GM21529 (cell line): ENCODE results near the gene ABCA13.
A peak's percentile ranks its signal among the peaks of the same experiment; 100 is the strongest.
"Not testable (repeated sequence)": the region's sequence is repeated elsewhere in the genome, so short reads cannot be mapped to it uniquely, and the experiment has no call there.

Experiments
- ATAC-seq: cut with Tn5 transposase; IDR thresholded peaks from one replicate; pipeline ENCODE4 v1.9.1; 2021; ENCODE audit not compliant: unreplicated experiment

Gene ABCA13

GRCh38 chr7:48171202-48171601, at the start of gene ABCA13:
Gene ABCA13, plus strand, starts transcription at chr7:48171458. Its CDS starts 26 bp downstream, at chr7:48171484.
- ATAC-seq, result no peak

GRCh38 chr7:48126037-48126436, 45.2 kb upstream of the ABCA13 start:
- no peak for ATAC-seq

- peak; percentile 66 for ATAC-seq
Measured at GRCh38 chr7:48130658-48131108, 40.6 kb upstream of the ABCA13 start.

- ATAC-seq, result no peak
Measured at GRCh38 chr7:48132792-48133191, 38.5 kb upstream of the ABCA13 start.

- ATAC-seq, result no peak
Measured at GRCh38 chr7:48139459-48139858, 31.8 kb upstream of the ABCA13 start.

GRCh38 chr7:48140001-48140681, 31.1 kb upstream of the ABCA13 start:
- ATAC-seq, result no peak

- no peak for ATAC-seq
Measured at GRCh38 chr7:48141521-48141920, 29.7 kb upstream of the ABCA13 start.

GRCh38 chr7:48144291-48144768, 26.9 kb upstream of the ABCA13 start:
- ATAC-seq, result no peak

- ATAC-seq, result no peak
Measured at GRCh38 chr7:48147078-48147591, 24.1 kb upstream of the ABCA13 start.

- ATAC-seq, result not testable (repeated sequence)
Measured at GRCh38 chr7:48147690-48148089, 23.6 kb upstream of the ABCA13 start.

GRCh38 chr7:48148311-48148710, 22.9 kb upstream of the ABCA13 start:
- no peak for ATAC-seq

GRCh38 chr7:48149058-48149457, 22.2 kb upstream of the ABCA13 start:
- ATAC-seq, result no peak

GRCh38 chr7:48150086-48150485, 21.2 kb upstream of the ABCA13 start:
- ATAC-seq, result no peak

- ATAC-seq, result peak; percentile 79
Measured at GRCh38 chr7:48154792-48155413, 16.4 kb upstream of the ABCA13 start.

- ATAC-seq, result no peak
Measured at GRCh38 chr7:48158404-48158803, 12.9 kb upstream of the ABCA13 start.

- no peak for ATAC-seq
Measured at GRCh38 chr7:48161407-48162125, 9.7 kb upstream of the ABCA13 start.

GRCh38 chr7:48165157-48165556, 6.1 kb upstream of the ABCA13 start:
- ATAC-seq, result no peak

GRCh38 chr7:48168159-48168558, 3.1 kb upstream of the ABCA13 start:
- no peak for ATAC-seq

GRCh38 chr7:48170506-48170905, 752 bp upstream of the ABCA13 start:
- no peak for ATAC-seq

GRCh38 chr7:48173313-48173712, 2.1 kb downstream of the ABCA13 start:
- ATAC-seq, result no peak

- ATAC-seq, result no peak
Measured at GRCh38 chr7:48173756-48174382, 2.6 kb downstream of the ABCA13 start.
